BE2C (cell line): ENCODE results near the gene ZGPAT.
A peak's percentile ranks its signal among the peaks of the same experiment; 100 is the strongest.

ENCODE experiments used
- DNase-seq: peaks from one replicate; pipeline ENCODE4 v3.0.0-alpha.2; 2020
- H3K27me3 ChIP-seq: fragments of 250-450 bp; sonication (Bioruptor Pico); 2 replicates; pipeline ENCODE4 v1.5.1; 2020; ENCODE audit warnings: mild to moderate bottlenecking
- H3K36me3 ChIP-seq: fragments of 250-450 bp; sonication (Bioruptor Pico); 2 replicates; pipeline ENCODE4 v1.5.1; 2020; ENCODE audit warnings: mild to moderate bottlenecking
- H3K4me1 ChIP-seq: fragments of 250-450 bp; sonication (Bioruptor Pico); 2 replicates; pipeline ENCODE4 v1.5.1; 2020
- H3K4me3 ChIP-seq: 2 replicates; pipeline ENCODE4 v1.5.1; 2011; ENCODE audit warnings: low read depth, low read length
- H3K9me3 ChIP-seq: fragments of 250-450 bp; sonication (Bioruptor Pico); 2 replicates; pipeline ENCODE4 v1.5.1; 2020
- CTCF ChIP-seq: IDR thresholded peaks from 2 replicates; pipeline ENCODE4 v1.5.1; 2012; ENCODE audit warnings: mild to moderate bottlenecking, low read depth, low read length

The ZGPAT gene

GRCh38 chr20:63706027-63706695 lies 1.7 kb upstream of the ZGPAT start:
- no peaks in the 10 kb centered on the region for H3K9me3 ChIP-seq
- no peak for DNase-seq
- H3K4me3 ChIP-seq: peak overlapping the region; percentile 77
- H3K4me1 ChIP-seq: no peaks in the 10 kb centered on the region; the same call in 1 of the 2 replicates
- no peak for TF ChIP-seq CTCF
- peaks cover 38% of the 10 kb centered on the region for H3K36me3 ChIP-seq
- H3K27me3 ChIP-seq: no peaks in the 10 kb centered on the region

- Histone ChIP-seq H3K4me3 (peak overlapping the region; percentile 77), H3K9me3 (no peaks in the 10 kb centered on the region), H3K27me3 (no peaks in the 10 kb centered on the region), H3K4me1 (no peaks in the 10 kb centered on the region; the same call in 1 of the 2 replicates), H3K36me3 (peaks cover 45% of the 10 kb centered on the region)
- DNase-seq: peak; percentile 51
- TF ChIP-seq CTCF: peak; percentile 44
Measured at GRCh38 chr20:63706852-63707557, 834 bp upstream of the ZGPAT start.

GRCh38 chr20:63708301-63709148 lies 686 bp downstream of the ZGPAT start:
- peak; percentile 18 for DNase-seq
- TF ChIP-seq CTCF: no peak
- Histone ChIP-seq H3K4me1 (no peaks in the 10 kb centered on the region; the same call in 1 of the 2 replicates), H3K27me3 (no peaks in the 10 kb centered on the region), H3K9me3 (no peaks in the 10 kb centered on the region), H3K36me3 (peaks cover 58% of the 10 kb centered on the region), H3K4me3 (peak overlapping the region; percentile 77)

- H3K4me1 ChIP-seq: no peaks in the 10 kb centered on the region; the same call in 1 of the 2 replicates
- no peak for TF ChIP-seq CTCF
- no peak for DNase-seq
- H3K27me3 ChIP-seq: no peaks in the 10 kb centered on the region
- H3K36me3 ChIP-seq: peaks cover 61% of the 10 kb centered on the region
- H3K9me3 ChIP-seq: no peaks in the 10 kb centered on the region
- H3K4me3 ChIP-seq: peak overlapping the region; percentile 77
Measured at GRCh38 chr20:63709149-63709527, 1.3 kb downstream of the ZGPAT start.

GRCh38 chr20:63711085-63711645 lies 3.3 kb downstream of the ZGPAT start:
- no peak for TF ChIP-seq CTCF
- Histone ChIP-seq H3K27me3 (no peaks in the 10 kb centered on the region), H3K4me1 (no peaks in the 10 kb centered on the region; the same call in 1 of the 2 replicates), H3K9me3 (no peaks in the 10 kb centered on the region; the same call in 1 of the 2 replicates), H3K4me3 (no peak overlapping the region), H3K36me3 (peaks cover 53% of the 10 kb centered on the region)
- DNase-seq: no peak
